Stimulated activated naive B cell treated with anti-CD40 and anti-IgM and Interleukin-4, amounts not matched to agents 10 μg/mL and 1 μg/mL and 100 μg/mL, for 72 hours (primary cell): Measurements from ENCODE around the gene ANKRD28.
"Not testable (repeated sequence)": the region's sequence is repeated elsewhere in the genome, so short reads cannot be mapped to it uniquely, and the experiment has no call there.

Experiments used
- ATAC-seq, 2 donors: fragments of 150-1000 bp; cut with Tn5 transposase; replicated peaks; 2 replicates each; pipeline ENCODE4 v1.10.0; 2021; ENCODE audit warnings: moderate library complexity in 1 of 2
- DNase-seq: peaks from one replicate; pipeline ENCODE4 v3.0.0; 2021
- H3K27ac Mint-ChIP-seq: one replicate; pipeline ENCODE4 v1.8.0; 2022; ENCODE audit warnings: mild to moderate bottlenecking, mixed read lengths
- H3K27me3 Mint-ChIP-seq, 2 donors: one replicate each; pipeline ENCODE4 v1.8.0; 2022; ENCODE audit warnings: mixed read lengths in 2 of 2
- H3K36me3 Mint-ChIP-seq, 2 donors: one replicate each; pipeline ENCODE4 v1.8.0; 2022; ENCODE audit warnings: mixed read lengths in 2 of 2, mild to moderate bottlenecking in 1 of 2
- H3K4me1 Mint-ChIP-seq, 2 donors: one replicate each; pipeline ENCODE4 v1.8.0; 2022; ENCODE audit warnings: mixed read lengths in 2 of 2, mild to moderate bottlenecking in 1 of 2
- H3K4me3 Mint-ChIP-seq, 2 donors: one replicate each; pipeline ENCODE4 v1.8.0; 2022; ENCODE audit warnings: mild to moderate bottlenecking in 2 of 2, mixed read lengths in 2 of 2, moderate library complexity in 1 of 2
- H3K9me3 Mint-ChIP-seq, 2 donors: one replicate each; pipeline ENCODE4 v1.8.0; 2022; ENCODE audit warnings: mixed read lengths in 2 of 2, mild to moderate bottlenecking in 1 of 2

Gene ANKRD28

DNA sequence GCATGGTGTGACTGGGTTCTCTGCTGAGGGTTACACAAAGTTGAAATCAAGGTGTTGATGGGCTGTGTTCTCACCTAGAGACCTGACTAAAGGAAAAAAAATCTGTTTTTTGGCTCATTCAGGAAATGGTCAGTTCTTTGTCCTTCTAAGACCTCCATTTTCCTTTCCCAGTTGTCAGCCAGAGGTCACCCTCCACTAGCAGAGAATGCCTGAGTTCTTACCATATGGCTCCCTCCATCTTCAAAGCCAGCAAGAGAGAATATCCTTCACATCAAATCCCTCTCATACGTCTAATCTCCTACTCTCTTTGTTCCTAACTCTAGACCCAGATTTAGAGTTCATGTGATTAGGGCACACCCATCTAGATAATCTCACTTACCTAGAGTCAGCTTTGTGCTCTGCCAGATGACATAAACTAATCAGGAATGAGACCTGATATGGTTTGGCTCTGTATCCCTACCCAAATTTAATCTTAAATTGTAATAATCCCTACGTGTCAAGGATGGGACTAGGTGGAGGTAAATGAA lies 19.4 kb downstream of the ANKRD28 start:
- no peaks in the 10 kb centered on the region for H3K9me3 Mint-ChIP-seq
- H3K36me3 Mint-ChIP-seq: peaks cover 9 to 17% of the 10 kb centered on the region in 2 donors
- peaks cover 34 to 51% of the 10 kb centered on the region in 2 donors for H3K4me1 Mint-ChIP-seq
- H3K27me3 Mint-ChIP-seq: no peaks in the 10 kb centered on the region
- no peak overlapping the region for H3K4me3 Mint-ChIP-seq
- peak overlapping the region; percentile 1 for H3K27ac Mint-ChIP-seq
- ATAC-seq (no peak), DNase-seq (no peak)

- peaks cover 37 to 68% of the 10 kb centered on the region in 2 donors for H3K4me1 Mint-ChIP-seq
- DNase-seq (peak; percentile 54), ATAC-seq (peak; percentile 97)
- H3K4me3 Mint-ChIP-seq: peak overlapping the region in 1 of 2 donors; percentile 51
- H3K27me3 Mint-ChIP-seq, H3K9me3 Mint-ChIP-seq: not testable (repeated sequence)
- H3K36me3 Mint-ChIP-seq: peaks cover 22 to 42% of the 10 kb centered on the region in 2 donors
- peak overlapping the region; percentile 80 for H3K27ac Mint-ChIP-seq
Measured at GRCh38 chr3:15774931-15775560, 22.7 kb downstream of the ANKRD28 start.

DNA sequence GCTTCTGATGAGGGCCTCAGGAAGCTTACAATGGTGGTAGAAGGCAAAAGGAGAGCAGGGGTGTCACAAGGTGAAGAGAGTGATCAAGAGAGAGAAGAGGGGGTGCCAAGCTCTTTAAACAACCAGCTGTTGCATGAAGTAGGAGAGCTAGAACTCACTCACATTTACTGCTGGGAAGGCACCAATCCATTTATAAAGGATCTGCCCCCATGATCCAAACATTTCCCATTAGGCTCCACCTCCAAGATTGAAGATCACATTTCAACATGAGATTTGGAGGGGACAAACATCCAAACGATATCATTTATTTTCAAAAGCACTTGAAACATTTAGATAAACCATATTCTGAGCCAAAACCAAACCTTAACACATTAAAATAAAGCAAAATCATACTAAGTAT lies 26.3 kb downstream of the ANKRD28 start:
- H3K4me1 Mint-ChIP-seq: peaks cover 38 to 76% of the 10 kb centered on the region in 2 donors
- H3K27me3 Mint-ChIP-seq: no peaks in the 10 kb centered on the region
- peaks cover 0 to 3% of the 10 kb centered on the region in 2 donors for H3K9me3 Mint-ChIP-seq

GRCh38 chr3:15769256-15769915 lies 28.4 kb downstream of the ANKRD28 start:
- Mint-ChIP-seq H3K9me3 (peaks cover 0 to 3% of the 10 kb centered on the region in 2 donors), H3K4me1 (peaks cover 24 to 56% of the 10 kb centered on the region in 2 donors), H3K27ac (no peak overlapping the region)

More for the DNA sequence above, 26.3 kb downstream of the ANKRD28 start:
- H3K27ac Mint-ChIP-seq: no peak overlapping the region
- DNase-seq (no peak), ATAC-seq (no peak)
- H3K4me3 Mint-ChIP-seq: no peak overlapping the region
- peaks cover 19 to 31% of the 10 kb centered on the region in 2 donors for H3K36me3 Mint-ChIP-seq

GRCh38 chr3:15768421-15769255 lies 29.1 kb downstream of the ANKRD28 start:
- no peaks in the 10 kb centered on the region for H3K27me3 Mint-ChIP-seq
- H3K36me3 Mint-ChIP-seq: peaks cover 17 to 39% of the 10 kb centered on the region in 2 donors
- H3K4me1 Mint-ChIP-seq: peaks cover 20 to 48% of the 10 kb centered on the region in 2 donors
- H3K4me3 Mint-ChIP-seq: peak overlapping the region; percentile 20 to 47
- no peak for DNase-seq
- peaks cover 0 to 3% of the 10 kb centered on the region in 2 donors for H3K9me3 Mint-ChIP-seq
- H3K27ac Mint-ChIP-seq: peak overlapping the region; percentile 82
- ATAC-seq: peak; percentile 93

More at GRCh38 chr3:15769256-15769915, 28.4 kb downstream of the ANKRD28 start:
- no peak for DNase-seq
- Mint-ChIP-seq H3K36me3 (peaks cover 18 to 38% of the 10 kb centered on the region in 2 donors), H3K27me3 (no peaks in the 10 kb centered on the region), H3K4me3 (no peak overlapping the region)
- ATAC-seq: peak; percentile 55 to 66

GRCh38 chr3:15766406-15766805 lies 31.4 kb downstream of the ANKRD28 start:
- Mint-ChIP-seq H3K27me3 (no peaks in the 10 kb centered on the region), H3K27ac (no peak overlapping the region), H3K4me3 (no peak overlapping the region), H3K9me3 (peaks cover 0 to 3% of the 10 kb centered on the region in 2 donors), H3K36me3 (peaks cover 13 to 30% of the 10 kb centered on the region in 2 donors), H3K4me1 (peaks cover 12 to 31% of the 10 kb centered on the region in 2 donors)
- ATAC-seq: no peak
- DNase-seq: no peak

DNA sequence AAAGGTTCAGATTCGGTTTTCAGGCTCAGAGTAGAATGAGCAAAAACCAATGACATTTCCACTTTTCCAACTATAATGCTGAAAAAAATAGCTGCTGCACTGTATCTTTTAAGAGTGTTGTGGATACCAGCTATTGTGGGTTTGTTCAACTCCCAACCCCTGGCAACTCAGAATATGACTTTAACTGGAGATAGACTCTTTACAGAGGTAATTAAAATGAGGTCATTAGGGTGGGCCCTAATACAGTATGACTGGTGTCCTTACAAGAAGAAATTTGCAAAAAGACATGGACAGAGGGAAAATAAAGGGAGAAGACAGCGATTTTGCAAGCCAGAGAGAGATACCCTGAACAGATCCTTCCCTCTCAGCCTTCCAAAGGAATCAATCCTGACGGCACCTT lies 39.5 kb downstream of the ANKRD28 start:
- peaks cover 6 to 36% of the 10 kb centered on the region in 2 donors for H3K36me3 Mint-ChIP-seq
- no peak overlapping the region for H3K27ac Mint-ChIP-seq
- DNase-seq (no peak), ATAC-seq (no peak)
- peaks cover 7 to 13% of the 10 kb centered on the region in 2 donors for H3K4me1 Mint-ChIP-seq
- H3K27me3 Mint-ChIP-seq: no peaks in the 10 kb centered on the region
- H3K9me3 Mint-ChIP-seq: no peaks in the 10 kb centered on the region
- no peak overlapping the region for H3K4me3 Mint-ChIP-seq

GRCh38 chr3:15757824-15758223 lies 40.0 kb downstream of the ANKRD28 start:
- H3K9me3 Mint-ChIP-seq: no peaks in the 10 kb centered on the region
- no peak overlapping the region for H3K4me3 Mint-ChIP-seq
- DNase-seq (no peak), ATAC-seq (no peak)
- H3K27ac Mint-ChIP-seq: no peak overlapping the region
- no peaks in the 10 kb centered on the region for H3K27me3 Mint-ChIP-seq
- peaks cover 3 to 37% of the 10 kb centered on the region in 2 donors for H3K36me3 Mint-ChIP-seq
- H3K4me1 Mint-ChIP-seq: peaks cover 9 to 13% of the 10 kb centered on the region in 2 donors

- Mint-ChIP-seq H3K4me1 (peaks cover 10 to 13% of the 10 kb centered on the region in 2 donors), H3K36me3 (peaks cover 3 to 39% of the 10 kb centered on the region in 2 donors)
- no peak for ATAC-seq
Measured at GRCh38 chr3:15756505-15756904, 41.3 kb downstream of the ANKRD28 start.

GRCh38 chr3:15755780-15756179 lies 42.0 kb downstream of the ANKRD28 start:
- Mint-ChIP-seq H3K9me3 (no peaks in the 10 kb centered on the region), H3K27ac (no peak overlapping the region), H3K4me3 (no peak overlapping the region), H3K27me3 (no peaks in the 10 kb centered on the region), H3K36me3 (peaks cover 3 to 39% of the 10 kb centered on the region in 2 donors), H3K4me1 (peaks cover 10 to 13% of the 10 kb centered on the region in 2 donors)
- DNase-seq (no peak), ATAC-seq (no peak)

More at GRCh38 chr3:15756505-15756904, 41.3 kb downstream of the ANKRD28 start:
- DNase-seq: no peak
- H3K27ac Mint-ChIP-seq: no peak overlapping the region
- H3K27me3 Mint-ChIP-seq: no peaks in the 10 kb centered on the region
- H3K9me3 Mint-ChIP-seq: no peaks in the 10 kb centered on the region
- H3K4me3 Mint-ChIP-seq: no peak overlapping the region

- Mint-ChIP-seq H3K36me3 (peaks cover 0 to 35% of the 10 kb centered on the region in 2 donors), H3K27me3 (no peaks in the 10 kb centered on the region), H3K27ac (no peak overlapping the region), H3K9me3 (no peaks in the 10 kb centered on the region), H3K4me3 (no peak overlapping the region), H3K4me1 (peaks cover 10 to 13% of the 10 kb centered on the region in 2 donors)
- no peak for ATAC-seq
- DNase-seq: no peak
Measured at GRCh38 chr3:15755181-15755580, 42.6 kb downstream of the ANKRD28 start.

- ATAC-seq: peak; percentile 27 to 29
- Mint-ChIP-seq H3K4me3 (no peak overlapping the region), H3K36me3 (peaks cover 7 to 34% of the 10 kb centered on the region in 2 donors), H3K27me3 (no peaks in the 10 kb centered on the region), H3K9me3 (peaks cover 0 to 4% of the 10 kb centered on the region in 2 donors), H3K27ac (no peak overlapping the region), H3K4me1 (peaks cover 10 to 13% of the 10 kb centered on the region in 2 donors)
- no peak for DNase-seq
Measured at GRCh38 chr3:15754047-15754446, 43.7 kb downstream of the ANKRD28 start.

GRCh38 chr3:15753056-15753710 lies 44.6 kb downstream of the ANKRD28 start:
- Mint-ChIP-seq H3K4me3 (no peak overlapping the region), H3K27me3 (no peaks in the 10 kb centered on the region)

More at GRCh38 chr3:15753056-15753710, 44.6 kb downstream of the ANKRD28 start:
- H3K27ac Mint-ChIP-seq: peak overlapping the region; percentile 57
- peaks cover 0 to 4% of the 10 kb centered on the region in 2 donors for H3K9me3 Mint-ChIP-seq
- no peak for ATAC-seq
- no peak for DNase-seq
- H3K36me3 Mint-ChIP-seq: peaks cover 13 to 36% of the 10 kb centered on the region in 2 donors
- H3K4me1 Mint-ChIP-seq: peaks cover 10 to 13% of the 10 kb centered on the region in 2 donors
